Measurements from ENCODE around the gene ITSN1. TPM values are rescaled to one million over a fixed set of nuclear protein-coding genes. Genes with fewer than 3 reads are reported as not detected.

ITSN1 gene
- total and polyA plus RNA-seq, 2 of the 13 experiments (the other 11 are each of a cell fraction or from before 2014, with no cell fraction given) = 26.1 to 33.8 TPM

- TF ChIP-seq SAFB2 (CRISPR knock-in tag; IDR thresholded peaks at IDR 0.05; ENCODE audit: borderline replicate concordance, low read depth) (peak; percentile 26; the same call in 1 of the 2 replicates), ZNF431 (CRISPR knock-in tag; IDR thresholded peaks at IDR 0.05; ENCODE audit: borderline replicate concordance, low read depth) (no peak), HCFC1 (IDR thresholded peaks at IDR 0.05; ENCODE audit: low read depth, low read length) (peak; percentile 87), ZNF333 (CRISPR knock-in tag; IDR thresholded peaks at IDR 0.05; ENCODE audit: borderline replicate concordance) (0 out of 2 replicates have a peak, but pooled peaks have one; percentile 67), FOSL2 (CRISPR knock-in tag; IDR thresholded peaks at IDR 0.05) (peak; percentile 25; the same call in 1 of the 2 replicates), EED (CRISPR knock-in tag; IDR thresholded peaks at IDR 0.05) (no peak), PCBP1 (IDR thresholded peaks at IDR 0.05; ENCODE audit: borderline replicate concordance, low read depth, low read length) (no peak; the same call in 1 of the 2 replicates), MED1 (CRISPR knock-in tag; IDR thresholded peaks at IDR 0.05) (peak; percentile 41; the same call in 1 of the 2 replicates), PHF8 (CRISPR knock-in tag; IDR thresholded peaks at IDR 0.05) (peak; percentile 95), ZNF616 (CRISPR knock-in tag; IDR thresholded peaks at IDR 0.05; ENCODE audit: low read depth) (0 out of 2 replicates have a peak, but pooled peaks have one; percentile 36), ZNF232 (CRISPR knock-in tag; IDR thresholded peaks at IDR 0.05; ENCODE audit: borderline replicate concordance) (peak; percentile 46; the same call in 1 of the 2 replicates), TBX3 (IDR thresholded peaks at IDR 0.05; ENCODE audit: borderline replicate concordance) (no peak), PHF21A (CRISPR knock-in tag; IDR thresholded peaks at IDR 0.05) (no peak), ZNF543 (CRISPR knock-in tag; IDR thresholded peaks at IDR 0.05) (peak; percentile 53; the same call in 1 of the 2 replicates), ZNF205 (CRISPR knock-in tag; IDR thresholded peaks at IDR 0.05) (no peak), HNRNPL (IDR thresholded peaks at IDR 0.05; ENCODE audit: low read depth, low read length) (no peak), HIVEP1 (CRISPR knock-in tag; IDR thresholded peaks at IDR 0.05) (no peak), KDM4B (CRISPR knock-in tag; IDR thresholded peaks at IDR 0.05) (no peak), THAP9 (CRISPR knock-in tag; IDR thresholded peaks at IDR 0.05; ENCODE audit: borderline replicate concordance) (peak; percentile 72; the same call in 1 of the 2 replicates), THAP11 (CRISPR knock-in tag; IDR thresholded peaks at IDR 0.05) (peak; percentile 98), NR2F2 (IDR thresholded peaks at IDR 0.05; ENCODE audit: borderline replicate concordance, low read depth) (no peak), ISL2 (CRISPR knock-in tag; IDR thresholded peaks at IDR 0.05) (0 out of 2 replicates have a peak, but pooled peaks have one; percentile 10)
- TF ChIP-seq, protein P1, sequence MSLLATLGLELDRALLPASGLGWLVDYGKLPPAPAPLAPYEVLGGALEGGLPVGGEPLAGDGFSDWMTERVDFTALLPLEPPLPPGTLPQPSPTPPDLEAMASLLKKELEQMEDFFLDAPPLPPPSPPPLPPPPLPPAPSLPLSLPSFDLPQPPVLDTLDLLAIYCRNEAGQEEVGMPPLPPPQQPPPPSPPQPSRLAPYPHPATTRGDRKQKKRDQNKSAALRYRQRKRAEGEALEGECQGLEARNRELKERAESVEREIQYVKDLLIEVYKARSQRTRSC (CRISPR knock-in tag; IDR thresholded peaks at IDR 0.05; ENCODE audit: low read depth) = peak; percentile 76; the same call in 1 of the 2 replicates
- TF ChIP-seq, protein P2, sequence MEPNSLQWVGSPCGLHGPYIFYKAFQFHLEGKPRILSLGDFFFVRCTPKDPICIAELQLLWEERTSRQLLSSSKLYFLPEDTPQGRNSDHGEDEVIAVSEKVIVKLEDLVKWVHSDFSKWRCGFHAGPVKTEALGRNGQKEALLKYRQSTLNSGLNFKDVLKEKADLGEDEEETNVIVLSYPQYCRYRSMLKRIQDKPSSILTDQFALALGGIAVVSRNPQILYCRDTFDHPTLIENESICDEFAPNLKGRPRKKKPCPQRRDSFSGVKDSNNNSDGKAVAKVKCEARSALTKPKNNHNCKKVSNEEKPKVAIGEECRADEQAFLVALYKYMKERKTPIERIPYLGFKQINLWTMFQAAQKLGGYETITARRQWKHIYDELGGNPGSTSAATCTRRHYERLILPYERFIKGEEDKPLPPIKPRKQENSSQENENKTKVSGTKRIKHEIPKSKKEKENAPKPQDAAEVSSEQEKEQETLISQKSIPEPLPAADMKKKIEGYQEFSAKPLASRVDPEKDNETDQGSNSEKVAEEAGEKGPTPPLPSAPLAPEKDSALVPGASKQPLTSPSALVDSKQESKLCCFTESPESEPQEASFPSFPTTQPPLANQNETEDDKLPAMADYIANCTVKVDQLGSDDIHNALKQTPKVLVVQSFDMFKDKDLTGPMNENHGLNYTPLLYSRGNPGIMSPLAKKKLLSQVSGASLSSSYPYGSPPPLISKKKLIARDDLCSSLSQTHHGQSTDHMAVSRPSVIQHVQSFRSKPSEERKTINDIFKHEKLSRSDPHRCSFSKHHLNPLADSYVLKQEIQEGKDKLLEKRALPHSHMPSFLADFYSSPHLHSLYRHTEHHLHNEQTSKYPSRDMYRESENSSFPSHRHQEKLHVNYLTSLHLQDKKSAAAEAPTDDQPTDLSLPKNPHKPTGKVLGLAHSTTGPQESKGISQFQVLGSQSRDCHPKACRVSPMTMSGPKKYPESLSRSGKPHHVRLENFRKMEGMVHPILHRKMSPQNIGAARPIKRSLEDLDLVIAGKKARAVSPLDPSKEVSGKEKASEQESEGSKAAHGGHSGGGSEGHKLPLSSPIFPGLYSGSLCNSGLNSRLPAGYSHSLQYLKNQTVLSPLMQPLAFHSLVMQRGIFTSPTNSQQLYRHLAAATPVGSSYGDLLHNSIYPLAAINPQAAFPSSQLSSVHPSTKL (CRISPR knock-in tag; IDR thresholded peaks at IDR 0.05) = peak; percentile 7; the same call in 1 of the 2 replicates
Observed at GRCh38 chr21:33641352-33642026, 812 bp upstream of the ITSN1 start, which contains the start of gene CRYZL1 (continued).
